ENCODE data around the gene PNLIPRP2.

DNA sequence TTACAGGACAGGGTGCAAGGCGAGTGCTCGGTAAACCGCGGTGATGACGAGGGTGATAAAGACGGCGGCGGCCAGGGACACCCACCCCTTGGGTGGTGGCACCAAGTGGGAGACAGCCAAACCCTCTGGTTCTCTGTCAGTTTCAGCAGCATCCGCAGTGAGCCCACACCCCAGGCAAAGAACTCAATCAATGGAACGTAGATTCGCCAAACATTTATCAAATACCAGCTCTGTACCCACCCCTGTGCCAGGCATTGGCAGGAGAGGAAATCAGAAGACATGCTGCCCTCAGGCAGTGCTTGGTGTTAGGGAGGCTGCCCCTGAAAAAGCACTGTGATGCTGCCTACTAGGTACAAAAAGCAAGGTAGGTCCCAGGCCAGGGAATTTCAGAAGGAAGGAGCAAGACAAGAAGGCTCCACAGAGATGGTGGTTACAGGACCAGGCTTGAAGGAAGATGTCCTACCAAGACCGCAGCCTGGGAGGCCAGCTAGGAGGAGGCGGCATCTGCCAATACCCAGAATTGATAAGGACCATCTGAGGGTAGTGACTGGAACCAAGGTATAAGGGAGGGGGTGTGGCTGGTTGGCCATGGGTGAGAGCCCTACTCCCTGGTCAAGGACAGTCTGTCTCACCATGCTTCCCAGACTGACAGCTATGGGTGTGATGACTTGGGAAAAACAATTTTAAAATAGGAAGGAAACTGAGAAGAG, 10.2 kb upstream of the PNLIPRP2 start:
- TF ChIP-seq, protein P1, sequence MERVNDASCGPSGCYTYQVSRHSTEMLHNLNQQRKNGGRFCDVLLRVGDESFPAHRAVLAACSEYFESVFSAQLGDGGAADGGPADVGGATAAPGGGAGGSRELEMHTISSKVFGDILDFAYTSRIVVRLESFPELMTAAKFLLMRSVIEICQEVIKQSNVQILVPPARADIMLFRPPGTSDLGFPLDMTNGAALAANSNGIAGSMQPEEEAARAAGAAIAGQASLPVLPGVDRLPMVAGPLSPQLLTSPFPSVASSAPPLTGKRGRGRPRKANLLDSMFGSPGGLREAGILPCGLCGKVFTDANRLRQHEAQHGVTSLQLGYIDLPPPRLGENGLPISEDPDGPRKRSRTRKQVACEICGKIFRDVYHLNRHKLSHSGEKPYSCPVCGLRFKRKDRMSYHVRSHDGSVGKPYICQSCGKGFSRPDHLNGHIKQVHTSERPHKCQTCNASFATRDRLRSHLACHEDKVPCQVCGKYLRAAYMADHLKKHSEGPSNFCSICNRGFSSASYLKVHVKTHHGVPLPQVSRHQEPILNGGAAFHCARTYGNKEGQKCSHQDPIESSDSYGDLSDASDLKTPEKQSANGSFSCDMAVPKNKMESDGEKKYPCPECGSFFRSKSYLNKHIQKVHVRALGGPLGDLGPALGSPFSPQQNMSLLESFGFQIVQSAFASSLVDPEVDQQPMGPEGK (CRISPR knock-in tag; IDR thresholded peaks at IDR 0.05; ENCODE audit: borderline replicate concordance), result no peak
- TF ChIP-seq ZFP30 (CRISPR knock-in tag; IDR thresholded peaks at IDR 0.05), result no peak
- TF ChIP-seq, protein P2, sequence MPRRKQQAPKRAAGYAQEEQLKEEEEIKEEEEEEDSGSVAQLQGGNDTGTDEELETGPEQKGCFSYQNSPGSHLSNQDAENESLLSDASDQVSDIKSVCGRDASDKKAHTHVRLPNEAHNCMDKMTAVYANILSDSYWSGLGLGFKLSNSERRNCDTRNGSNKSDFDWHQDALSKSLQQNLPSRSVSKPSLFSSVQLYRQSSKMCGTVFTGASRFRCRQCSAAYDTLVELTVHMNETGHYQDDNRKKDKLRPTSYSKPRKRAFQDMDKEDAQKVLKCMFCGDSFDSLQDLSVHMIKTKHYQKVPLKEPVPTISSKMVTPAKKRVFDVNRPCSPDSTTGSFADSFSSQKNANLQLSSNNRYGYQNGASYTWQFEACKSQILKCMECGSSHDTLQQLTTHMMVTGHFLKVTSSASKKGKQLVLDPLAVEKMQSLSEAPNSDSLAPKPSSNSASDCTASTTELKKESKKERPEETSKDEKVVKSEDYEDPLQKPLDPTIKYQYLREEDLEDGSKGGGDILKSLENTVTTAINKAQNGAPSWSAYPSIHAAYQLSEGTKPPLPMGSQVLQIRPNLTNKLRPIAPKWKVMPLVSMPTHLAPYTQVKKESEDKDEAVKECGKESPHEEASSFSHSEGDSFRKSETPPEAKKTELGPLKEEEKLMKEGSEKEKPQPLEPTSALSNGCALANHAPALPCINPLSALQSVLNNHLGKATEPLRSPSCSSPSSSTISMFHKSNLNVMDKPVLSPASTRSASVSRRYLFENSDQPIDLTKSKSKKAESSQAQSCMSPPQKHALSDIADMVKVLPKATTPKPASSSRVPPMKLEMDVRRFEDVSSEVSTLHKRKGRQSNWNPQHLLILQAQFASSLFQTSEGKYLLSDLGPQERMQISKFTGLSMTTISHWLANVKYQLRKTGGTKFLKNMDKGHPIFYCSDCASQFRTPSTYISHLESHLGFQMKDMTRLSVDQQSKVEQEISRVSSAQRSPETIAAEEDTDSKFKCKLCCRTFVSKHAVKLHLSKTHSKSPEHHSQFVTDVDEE (CRISPR knock-in tag; IDR thresholded peaks at IDR 0.05), result no peak
- TF ChIP-seq ZNF70 (CRISPR knock-in tag; IDR thresholded peaks at IDR 0.05), result no peak
- TF ChIP-seq ZFP3 (CRISPR knock-in tag; IDR thresholded peaks at IDR 0.05), result no peak
- TF ChIP-seq ARNTL (CRISPR knock-in tag; IDR thresholded peaks at IDR 0.05; ENCODE audit: borderline replicate concordance, low read depth), result no peak
- TF ChIP-seq ZNF8 (CRISPR knock-in tag; IDR thresholded peaks at IDR 0.05), result no peak
- no peak for TF ChIP-seq TOX (CRISPR knock-in tag; IDR thresholded peaks at IDR 0.05; ENCODE audit: borderline replicate concordance)
- no peak for TF ChIP-seq ZNF565 (CRISPR knock-in tag; conservative IDR thresholded peaks at IDR 0.05; ENCODE audit: low read depth)
- no peak for TF ChIP-seq BACH2 (CRISPR knock-in tag; IDR thresholded peaks at IDR 0.05; ENCODE audit: borderline replicate concordance)
- TF ChIP-seq, protein P3, sequence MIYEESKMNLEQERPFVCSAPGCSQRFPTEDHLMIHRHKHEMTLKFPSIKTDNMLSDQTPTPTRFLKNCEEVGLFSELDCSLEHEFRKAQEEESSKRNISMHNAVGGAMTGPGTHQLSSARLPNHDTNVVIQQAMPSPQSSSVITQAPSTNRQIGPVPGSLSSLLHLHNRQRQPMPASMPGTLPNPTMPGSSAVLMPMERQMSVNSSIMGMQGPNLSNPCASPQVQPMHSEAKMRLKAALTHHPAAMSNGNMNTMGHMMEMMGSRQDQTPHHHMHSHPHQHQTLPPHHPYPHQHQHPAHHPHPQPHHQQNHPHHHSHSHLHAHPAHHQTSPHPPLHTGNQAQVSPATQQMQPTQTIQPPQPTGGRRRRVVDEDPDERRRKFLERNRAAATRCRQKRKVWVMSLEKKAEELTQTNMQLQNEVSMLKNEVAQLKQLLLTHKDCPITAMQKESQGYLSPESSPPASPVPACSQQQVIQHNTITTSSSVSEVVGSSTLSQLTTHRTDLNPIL (CRISPR knock-in tag; IDR thresholded peaks at IDR 0.05; ENCODE audit: low read depth), result no peak
- no peak for TF ChIP-seq RARB (CRISPR knock-in tag; IDR thresholded peaks at IDR 0.05)
- TF ChIP-seq ESRRG (CRISPR knock-in tag; IDR thresholded peaks at IDR 0.05), result no peak
- TF ChIP-seq OSR1 (CRISPR knock-in tag; IDR thresholded peaks at IDR 0.05), result no peak

All from SK-N-SH treated with all-trans-retinoic acid at 6 μM for 48 hours (cell line).